ENCODE data around the gene PODNL1. TPM values are rescaled to one million over a fixed set of nuclear protein-coding genes. Genes with fewer than 3 reads are reported as not detected.
A peak's percentile ranks its signal among the peaks of the same experiment; 100 is the strongest.

Gene PODNL1
- total RNA-seq, 2 donors from 2014 or later, result 0.50 to 9.1 TPM

DNA sequence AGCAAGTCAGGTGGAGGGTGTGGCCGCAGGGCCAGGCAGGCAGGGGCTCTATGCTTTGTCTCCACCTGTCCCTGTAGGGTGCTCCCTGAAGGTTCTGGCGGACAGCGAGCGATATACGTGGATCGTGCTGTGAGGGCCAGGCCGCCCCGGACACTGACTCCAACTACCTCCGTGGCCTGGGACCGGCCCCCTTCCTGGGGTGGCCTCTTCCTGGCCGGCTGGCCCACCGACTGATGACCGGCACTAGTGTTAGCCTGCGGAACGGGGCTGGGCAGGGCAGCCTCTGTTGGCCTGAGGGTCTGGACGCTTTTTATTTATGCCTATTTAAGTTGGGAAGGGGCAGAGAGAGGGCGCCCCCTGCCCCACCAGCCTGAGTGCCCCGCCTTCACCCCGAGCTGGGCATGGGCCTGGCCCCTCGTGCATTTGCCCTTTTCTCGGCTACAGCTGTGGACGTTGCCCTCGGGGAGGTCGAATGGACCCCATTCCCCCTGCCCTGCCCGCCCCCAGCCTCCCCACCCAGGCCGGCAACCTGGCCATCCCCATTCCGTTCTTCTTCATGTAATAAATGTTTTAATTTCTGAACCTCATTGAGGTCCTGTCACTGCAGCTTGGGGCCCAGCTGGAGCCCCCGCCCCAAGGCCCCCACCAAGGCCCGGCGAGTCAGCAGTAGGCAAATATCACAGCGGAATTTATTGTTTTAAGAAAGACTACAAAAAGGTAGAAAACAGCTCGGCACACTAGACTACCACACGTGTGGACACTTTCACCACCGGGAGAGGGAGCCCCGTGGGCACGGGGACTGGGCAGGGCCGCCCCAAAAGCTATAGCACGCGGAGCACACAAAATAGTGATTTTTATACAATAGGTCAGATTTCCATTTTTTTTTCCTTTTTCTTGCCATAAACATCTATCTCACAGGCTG is 22.9 kb upstream of the PODNL1 start:
- TF ChIP-seq POLR2AphosphoS5 (IDR thresholded peaks at IDR 0.05) (no peak), CTCF (IDR thresholded peaks at IDR 0.05) (no peak), POLR2A (IDR thresholded peaks at IDR 0.05) (no peak)
- H3K36me3 ChIP-seq, result peaks cover 4 to 6% of the 10 kb centered on the region in 2 donors
- H3K4me1 ChIP-seq (replicated peaks), result no peaks in the 10 kb centered on the region
- H3K4me3 ChIP-seq, result no peak overlapping the region
- no peak for DNase-seq (ENCODE audit: low spot score)
- intact Hi-C loops (cut with DNase I), result no loop called here
- no peak overlapping the region for H3K27ac ChIP-seq
- no peaks in the 10 kb centered on the region for H3K9me3 ChIP-seq
- no peaks in the 10 kb centered on the region for H3K27me3 ChIP-seq (replicated peaks; ENCODE audit: insufficient read depth)
- 91% methylated on average over 35 of the region's 39 CpGs for WGBS

GRCh38 chr19:13959962-13960862 is 22.0 kb upstream of the PODNL1 start:
- Histone ChIP-seq H3K4me3 (no peak overlapping the region), H3K4me1 (replicated peaks) (no peaks in the 10 kb centered on the region), H3K27me3 (replicated peaks; ENCODE audit: insufficient read depth) (no peaks in the 10 kb centered on the region), H3K27ac (no peak overlapping the region), H3K9me3 (no peaks in the 10 kb centered on the region), H3K36me3 (peaks cover 9 to 12% of the 10 kb centered on the region in 2 donors)
- no peak for DNase-seq (ENCODE audit: low spot score)
- peak in 1 of 4 experiments; percentile 15 for TF ChIP-seq CTCF (IDR thresholded peaks at IDR 0.05)
- TF ChIP-seq POLR2AphosphoS5 (IDR thresholded peaks at IDR 0.05), result no peak
- no peak for TF ChIP-seq POLR2A (IDR thresholded peaks at IDR 0.05)
- intact Hi-C loops (cut with DNase I), result no loop called here
- WGBS, result 91% methylated on average over 22 of the region's 27 CpGs

DNA sequence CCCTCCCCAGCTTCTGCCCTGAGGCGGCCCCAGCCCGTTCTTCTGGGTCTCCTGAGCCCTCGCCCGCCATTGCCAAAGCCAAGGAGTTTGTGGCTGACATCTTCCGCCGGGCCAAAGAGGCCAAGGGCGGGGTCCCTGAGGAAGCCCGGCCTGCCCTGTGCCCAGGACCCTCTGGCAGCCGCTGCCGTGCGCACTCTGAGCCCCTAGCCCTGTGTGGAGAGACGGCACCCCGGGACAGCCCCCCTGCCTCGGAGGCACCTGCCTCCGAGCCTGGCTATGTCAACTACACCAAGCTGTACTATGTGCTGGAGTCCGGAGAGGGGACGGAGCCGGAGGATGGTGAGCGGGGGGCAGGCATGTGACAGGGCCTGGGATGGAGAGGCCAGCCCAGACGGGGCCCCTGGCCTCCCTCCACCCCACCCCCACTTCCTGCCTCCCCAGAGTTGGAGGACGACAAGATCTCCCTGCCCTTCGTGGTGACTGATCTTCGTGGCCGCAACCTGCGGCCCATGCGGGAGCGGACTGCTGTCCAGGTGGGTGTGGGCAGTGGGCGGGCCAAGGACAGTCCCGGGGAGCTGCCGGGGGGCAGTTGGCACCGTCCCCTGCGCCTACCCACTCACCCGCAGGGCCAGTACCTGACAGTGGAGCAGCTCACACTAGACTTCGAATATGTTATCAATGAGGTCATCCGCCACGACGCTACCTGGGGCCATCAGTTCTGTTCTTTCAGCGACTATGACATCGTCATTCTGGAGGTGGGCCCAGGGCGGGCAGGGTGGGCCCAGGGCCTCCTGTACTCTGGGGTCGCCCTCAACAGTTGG is 21.1 kb upstream of the PODNL1 start:
- peaks cover 9 to 12% of the 10 kb centered on the region in 2 donors for H3K36me3 ChIP-seq
- no peaks in the 10 kb centered on the region for H3K27me3 ChIP-seq (replicated peaks; ENCODE audit: insufficient read depth)
- H3K4me3 ChIP-seq, result no peak overlapping the region
- H3K27ac ChIP-seq, result no peak overlapping the region
- no peak for DNase-seq (ENCODE audit: low spot score)
- 86% methylated on average over 39 of the region's 41 CpGs for WGBS
- intact Hi-C loops (cut with DNase I), result no loop called here
- H3K9me3 ChIP-seq, result no peaks in the 10 kb centered on the region
- no peak for TF ChIP-seq POLR2A (IDR thresholded peaks at IDR 0.05)
- no peak for TF ChIP-seq POLR2AphosphoS5 (IDR thresholded peaks at IDR 0.05)
- no peak for TF ChIP-seq CTCF (IDR thresholded peaks at IDR 0.05)
- no peaks in the 10 kb centered on the region for H3K4me1 ChIP-seq (replicated peaks)

DNA sequence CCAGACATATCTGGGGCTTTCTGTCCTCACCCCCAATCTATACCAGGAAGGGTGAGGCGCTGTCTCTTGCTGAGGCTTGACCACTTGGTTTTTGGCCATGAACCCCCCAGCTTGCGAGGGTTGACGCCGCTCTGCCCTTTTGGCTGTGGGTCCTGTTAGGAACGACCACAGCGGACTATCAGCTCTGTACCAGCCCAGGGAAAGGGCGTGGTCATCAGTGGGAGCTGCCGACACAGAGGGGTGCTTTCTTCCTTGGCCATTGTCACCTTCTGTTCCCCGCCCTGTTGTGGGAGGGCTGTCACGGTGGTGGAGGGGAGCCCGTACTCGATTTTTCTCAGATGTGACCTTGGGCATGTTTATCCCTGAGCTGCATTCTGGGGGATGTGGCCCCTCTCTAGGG is 19.8 kb upstream of the PODNL1 start:
- 82% methylated on average over 12 of the region's 12 CpGs for WGBS
- intact Hi-C loops (cut with DNase I), result no loop called here
- Histone ChIP-seq H3K36me3 (peaks cover 9 to 12% of the 10 kb centered on the region in 2 donors), H3K27ac (no peak overlapping the region), H3K27me3 (replicated peaks; ENCODE audit: insufficient read depth) (no peaks in the 10 kb centered on the region), H3K9me3 (no peaks in the 10 kb centered on the region), H3K4me1 (replicated peaks) (peaks cover 4% of the 10 kb centered on the region), H3K4me3 (no peak overlapping the region)
- TF ChIP-seq CTCF (IDR thresholded peaks at IDR 0.05) (no peak), POLR2A (IDR thresholded peaks at IDR 0.05) (no peak)
- DNase-seq (ENCODE audit: low spot score), result no peak

Measured in prostate gland (tissue), 2 donors.